Measurements from ENCODE around the gene SIRPA.

Gene SIRPA

DNA sequence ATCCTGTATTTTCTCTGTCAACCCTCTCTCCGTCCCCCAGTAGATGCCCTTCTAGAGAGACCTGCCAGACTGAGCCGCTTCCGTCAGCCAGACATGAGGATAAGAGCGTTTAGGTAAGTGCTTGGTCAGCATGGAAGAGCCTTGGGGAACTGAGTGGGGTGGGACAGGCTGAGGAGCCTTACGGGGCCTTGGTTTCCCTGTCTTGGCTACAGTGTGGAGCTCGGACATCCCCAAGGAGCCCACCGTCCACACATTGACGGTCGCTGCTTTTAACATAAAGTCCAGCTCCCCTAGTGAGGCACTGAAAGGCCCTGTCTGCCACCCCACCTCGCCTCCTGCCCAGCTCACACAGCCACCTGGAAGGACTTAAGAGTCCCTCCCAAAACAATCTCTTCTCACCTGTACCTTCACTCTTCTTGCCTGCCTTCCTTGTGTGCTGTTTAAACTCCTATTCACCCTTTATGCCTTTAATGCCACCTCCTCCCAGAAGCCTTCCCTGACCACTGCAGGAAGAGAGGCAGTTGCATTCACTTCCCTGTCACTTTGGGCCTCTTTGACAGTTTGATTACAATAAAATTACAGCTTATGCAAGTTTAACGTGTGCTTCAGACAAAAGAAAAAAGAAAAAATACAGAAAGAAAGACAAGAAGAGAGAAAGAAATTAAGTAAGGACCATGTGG lies 56.4 kb downstream of the SIRPA start:
- DNase-seq (ENCODE audit: low spot score): no peak

DNA sequence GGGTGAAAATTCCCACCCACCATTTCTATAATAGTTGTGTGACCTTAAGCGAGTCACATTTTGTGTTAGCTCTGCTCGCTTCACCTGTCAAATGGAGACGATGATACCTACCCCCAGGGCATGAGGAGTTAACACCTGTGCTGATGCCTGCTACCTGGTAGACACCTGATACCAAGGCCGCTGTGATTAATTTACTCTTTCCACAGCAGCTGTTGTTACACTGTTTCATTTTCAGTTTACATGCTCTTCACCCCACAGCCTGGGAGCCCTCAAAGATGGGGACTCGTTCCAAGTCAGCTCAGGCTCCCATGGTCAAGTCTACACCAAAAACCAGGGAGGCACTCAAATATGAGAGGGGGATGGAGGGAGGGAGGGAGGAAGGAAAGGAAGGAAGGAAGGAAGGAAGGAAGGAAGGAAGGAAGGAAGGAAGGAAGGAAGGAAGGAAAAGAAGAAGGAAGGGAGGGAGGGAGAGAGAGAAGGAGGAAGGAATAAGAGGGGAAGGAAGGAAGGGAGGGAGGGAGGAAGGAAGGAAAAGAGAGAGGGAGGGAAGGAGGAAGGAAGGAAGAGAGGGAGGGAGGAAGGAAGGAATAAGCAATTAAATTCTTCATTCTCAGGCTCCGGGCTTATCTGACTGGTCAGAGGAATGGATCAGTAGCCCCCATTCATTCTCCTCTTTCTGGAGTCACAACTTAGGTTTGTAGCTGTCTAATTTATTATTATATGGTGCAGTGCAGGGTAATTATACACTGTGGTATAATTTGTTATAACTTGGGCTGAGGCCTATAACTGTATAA lies 57.7 kb downstream of the SIRPA start:
- DNase-seq (ENCODE audit: low spot score): no peak

DNA sequence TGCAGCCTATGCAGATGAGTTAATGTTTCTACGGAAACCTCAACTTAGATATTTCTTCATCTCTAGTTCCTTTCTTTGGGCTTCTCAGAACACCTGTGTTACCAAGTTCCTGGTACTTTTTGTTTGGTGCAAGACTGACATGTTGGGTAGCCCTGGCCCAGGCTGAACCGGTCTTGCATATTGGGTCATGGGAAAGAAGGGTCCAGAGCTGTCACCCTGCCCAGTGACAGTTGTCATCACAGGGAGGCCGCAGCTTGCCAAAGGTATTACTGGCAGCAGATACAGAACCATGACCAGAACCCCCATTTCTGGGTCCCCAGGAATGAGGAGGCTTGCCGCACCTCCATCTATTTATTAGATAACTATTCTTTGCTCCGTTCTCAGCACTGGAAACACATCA lies 58.4 kb downstream of the SIRPA start:
- DNase-seq (ENCODE audit: low spot score): no peak

DNA sequence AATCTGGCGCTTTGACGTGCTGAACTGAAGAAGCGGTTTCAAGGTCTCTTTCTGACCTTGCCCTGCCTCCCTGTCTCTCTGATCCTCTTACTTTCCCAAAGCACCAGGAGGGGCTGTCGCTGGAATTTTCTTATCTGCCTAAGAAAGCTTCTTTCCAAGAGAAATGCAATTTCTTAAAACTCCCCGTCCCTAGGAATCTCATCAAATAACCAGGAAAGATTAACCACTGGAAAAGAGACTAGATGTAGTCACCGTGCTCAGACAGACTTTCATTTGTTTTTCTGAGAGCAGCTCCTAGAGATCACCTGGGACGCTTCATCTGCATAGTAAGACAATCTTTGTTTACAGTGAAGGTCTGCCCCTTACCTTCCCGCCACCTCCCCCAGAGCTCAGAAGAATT lies 60.0 kb downstream of the SIRPA start:
- no peak for DNase-seq (ENCODE audit: low spot score)

DNA sequence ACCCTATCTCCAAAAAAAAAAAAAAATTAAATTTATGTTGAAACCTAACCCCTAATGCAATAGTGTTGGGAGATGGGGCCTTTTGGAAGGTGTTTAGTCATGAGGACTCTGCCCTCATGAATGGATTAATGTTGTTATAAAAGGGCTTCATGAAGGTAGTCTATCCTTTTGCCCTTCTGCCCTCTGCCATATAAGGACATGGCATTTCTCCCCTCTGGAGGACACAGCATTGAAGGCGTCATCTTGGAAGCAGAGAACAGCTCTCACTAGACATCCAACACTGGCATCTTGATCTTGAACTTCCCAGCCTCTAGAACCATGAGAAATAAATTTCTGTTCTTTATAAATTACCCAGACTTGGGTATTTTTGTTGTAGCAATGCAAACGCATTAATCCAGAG lies 63.2 kb downstream of the SIRPA start:
- no peak for DNase-seq (ENCODE audit: low spot score)

DNA sequence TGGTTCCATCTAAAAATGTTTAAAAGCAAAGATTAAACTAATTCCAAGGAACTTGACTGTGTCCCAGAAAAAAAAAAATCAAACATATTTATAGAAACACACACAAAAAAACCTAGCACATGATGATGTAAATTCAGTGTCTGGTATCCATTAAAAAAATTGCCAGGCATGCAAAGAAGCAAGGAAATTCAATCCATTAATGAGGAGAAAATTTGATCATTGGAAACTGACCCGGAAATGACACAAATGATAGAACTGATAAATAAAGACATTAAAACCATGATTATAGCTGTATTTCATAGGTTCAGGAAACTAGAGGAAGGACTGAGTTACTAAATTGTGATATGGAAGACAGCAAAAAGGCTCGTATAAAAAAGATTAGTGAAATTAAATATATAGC lies 63.9 kb downstream of the SIRPA start:
- no peak for DNase-seq (ENCODE audit: low spot score)

DNA sequence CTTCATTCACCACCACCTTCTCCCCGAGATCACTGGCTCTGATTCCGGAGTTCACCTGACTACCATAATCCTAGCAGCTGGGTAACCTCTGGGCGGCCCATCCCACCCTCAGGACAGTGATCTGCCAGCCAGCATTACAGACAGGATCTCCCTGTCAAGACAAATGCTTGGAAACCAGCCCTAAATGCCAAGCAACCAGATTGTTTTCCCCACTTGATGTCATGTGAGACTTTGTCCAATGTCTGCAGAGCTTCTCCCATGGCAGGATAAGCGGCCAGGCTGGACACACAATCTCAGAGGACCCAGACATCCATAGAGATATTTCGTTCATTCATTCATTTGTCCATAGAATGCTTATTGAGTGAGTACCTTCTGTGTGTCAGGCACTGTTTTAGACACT lies 66.2 kb downstream of the SIRPA start:
- no peak for DNase-seq (ENCODE audit: low spot score)

DNA sequence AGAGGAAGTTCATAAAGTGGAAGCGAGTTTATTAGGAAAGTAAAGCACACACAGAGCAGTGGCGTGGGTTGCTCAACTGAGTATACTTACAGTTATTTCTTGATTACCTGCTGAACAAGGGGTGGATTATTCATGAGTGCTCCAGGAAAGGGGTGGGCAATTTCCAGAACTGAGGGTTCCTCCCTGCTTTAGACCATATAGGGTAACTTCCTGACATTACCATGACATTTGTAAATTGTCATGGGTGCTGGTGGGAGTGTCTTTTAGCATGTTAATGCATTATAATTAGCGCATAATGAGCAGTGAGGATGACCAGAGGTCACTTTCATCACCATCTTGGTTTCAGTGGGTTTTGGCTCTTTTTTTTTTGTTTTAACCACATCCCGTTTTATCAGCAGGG lies 68.9 kb downstream of the SIRPA start:
- no peak for DNase-seq (ENCODE audit: low spot score)

DNA sequence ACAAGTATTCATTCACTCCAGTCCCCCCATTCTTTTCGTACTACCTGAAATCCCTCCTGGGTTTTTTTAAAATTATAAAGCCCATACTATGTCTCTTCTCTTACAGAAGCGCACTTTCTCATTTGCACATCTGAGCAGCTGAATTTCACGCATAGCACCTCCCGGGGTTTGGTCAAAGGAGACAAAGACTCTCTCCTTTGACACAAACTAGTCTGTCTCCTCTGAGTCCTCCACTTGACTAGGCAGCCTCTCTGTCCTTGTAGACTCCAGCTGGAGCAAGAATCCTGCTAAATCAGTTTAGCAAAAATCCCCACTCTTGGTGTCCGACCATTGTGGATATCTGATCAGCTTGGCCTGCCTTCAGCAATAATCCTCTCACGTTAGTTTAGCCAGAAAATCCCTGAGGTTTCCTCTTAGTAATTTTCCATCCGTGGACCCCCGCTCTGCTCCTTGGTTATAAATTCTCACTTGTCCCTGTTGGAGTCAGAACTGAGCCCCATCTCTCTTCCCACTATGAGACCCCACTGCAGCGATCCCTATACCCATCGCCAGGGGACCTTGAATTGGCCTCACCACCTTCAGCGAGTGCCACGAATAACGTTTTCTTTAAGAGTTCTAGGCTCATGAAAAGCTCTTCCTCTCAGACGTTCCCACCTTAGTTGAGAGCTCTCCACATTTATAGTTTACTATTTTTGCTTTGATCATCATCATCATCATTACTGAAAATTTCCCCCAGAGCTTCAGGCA lies 69.6 kb downstream of the SIRPA start:
- no peak for DNase-seq (ENCODE audit: low spot score)

DNA sequence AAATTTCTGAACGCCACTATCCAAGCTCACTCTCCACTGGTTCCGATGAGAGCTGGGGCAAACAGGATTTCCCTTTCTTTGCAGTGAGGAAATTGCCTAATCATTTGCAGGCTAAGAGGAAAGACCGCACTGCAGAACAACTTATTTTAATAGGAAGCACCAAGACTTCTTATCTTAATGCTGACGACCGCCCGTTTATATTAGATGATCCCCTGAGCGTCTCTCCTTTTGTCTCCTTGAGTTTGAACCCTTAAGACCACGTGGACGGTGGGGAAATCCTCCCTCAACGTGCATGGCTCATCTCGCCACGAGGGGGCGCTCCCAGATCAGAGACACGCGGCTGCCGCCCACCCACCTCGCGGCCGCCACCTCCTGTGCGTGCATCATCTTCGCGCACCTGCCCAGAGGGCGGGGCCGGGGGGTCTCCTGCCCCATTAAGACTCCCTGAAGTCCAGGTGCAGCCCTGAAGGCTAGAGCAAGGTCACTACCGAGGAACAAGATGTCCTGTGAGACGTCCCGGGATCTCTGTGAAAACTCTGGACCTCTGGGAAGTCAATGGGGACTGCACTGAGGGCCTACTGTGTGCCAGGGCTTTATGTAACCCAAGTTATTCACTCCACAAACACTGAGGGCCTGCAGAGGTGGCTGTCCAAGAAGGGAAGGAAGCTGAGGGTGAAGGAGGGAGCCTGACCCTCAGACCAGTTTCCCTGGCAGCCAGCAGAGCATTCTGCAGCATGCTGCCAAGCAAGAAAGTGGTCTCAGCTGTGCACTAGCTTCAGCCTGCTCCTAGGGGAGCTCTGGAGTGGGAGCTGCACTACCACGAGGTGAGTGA lies 70.5 kb downstream of the SIRPA start:
- DNase-seq (ENCODE audit: low spot score): peak; percentile 59

DNA sequence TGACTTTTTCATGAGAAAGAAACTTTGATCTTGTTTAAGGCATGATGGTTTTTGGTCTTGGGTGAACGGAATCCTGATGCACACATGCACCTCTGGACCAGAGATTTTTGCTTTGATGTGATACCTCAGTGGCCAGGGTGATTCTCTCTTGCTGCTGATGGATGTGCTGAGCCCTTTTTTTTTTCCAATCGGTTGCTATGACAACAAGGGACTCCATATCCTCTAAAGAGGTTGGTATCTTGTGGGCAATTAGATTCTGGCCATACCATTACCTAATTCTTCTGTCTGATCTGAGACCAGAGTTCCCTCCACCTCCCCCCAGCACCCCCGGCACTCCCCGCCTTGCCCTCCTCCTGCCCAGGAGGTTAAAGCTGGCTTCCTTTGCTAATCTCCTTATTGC lies 73.8 kb downstream of the SIRPA start:
- no peak for DNase-seq (ENCODE audit: low spot score)

DNA sequence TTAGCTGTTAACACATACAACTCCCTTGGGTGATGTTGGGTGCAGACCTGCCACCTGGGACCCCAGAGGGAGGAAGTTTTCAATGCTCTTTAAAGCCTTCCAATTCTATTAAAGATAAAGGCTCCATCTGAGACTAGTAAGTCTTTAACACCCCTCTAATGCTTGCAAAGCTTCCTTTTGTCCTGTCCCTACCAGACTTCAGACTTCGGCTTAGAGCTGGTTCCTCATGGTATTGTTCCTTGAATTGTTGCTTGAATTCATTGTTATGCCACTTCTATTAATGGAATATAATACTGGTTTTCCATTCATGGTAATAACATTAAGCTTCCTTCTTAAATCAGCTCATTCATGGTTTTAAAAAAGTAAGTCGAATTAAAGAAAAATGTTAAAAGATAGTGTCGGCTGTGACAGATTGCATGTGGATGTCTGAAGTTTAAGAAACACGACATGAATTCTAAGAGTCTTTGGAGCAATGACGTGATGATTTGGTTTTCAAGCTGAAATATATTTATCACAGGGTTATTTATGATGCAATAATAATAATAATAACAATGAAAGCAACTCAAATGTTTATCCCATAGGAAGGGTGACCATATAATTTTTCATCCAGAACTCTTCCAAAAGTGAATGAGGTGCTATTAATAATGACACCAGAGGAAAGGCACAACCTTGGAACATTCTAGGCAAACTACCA lies 76.8 kb downstream of the SIRPA start:
- DNase-seq (ENCODE audit: low spot score): no peak

DNA sequence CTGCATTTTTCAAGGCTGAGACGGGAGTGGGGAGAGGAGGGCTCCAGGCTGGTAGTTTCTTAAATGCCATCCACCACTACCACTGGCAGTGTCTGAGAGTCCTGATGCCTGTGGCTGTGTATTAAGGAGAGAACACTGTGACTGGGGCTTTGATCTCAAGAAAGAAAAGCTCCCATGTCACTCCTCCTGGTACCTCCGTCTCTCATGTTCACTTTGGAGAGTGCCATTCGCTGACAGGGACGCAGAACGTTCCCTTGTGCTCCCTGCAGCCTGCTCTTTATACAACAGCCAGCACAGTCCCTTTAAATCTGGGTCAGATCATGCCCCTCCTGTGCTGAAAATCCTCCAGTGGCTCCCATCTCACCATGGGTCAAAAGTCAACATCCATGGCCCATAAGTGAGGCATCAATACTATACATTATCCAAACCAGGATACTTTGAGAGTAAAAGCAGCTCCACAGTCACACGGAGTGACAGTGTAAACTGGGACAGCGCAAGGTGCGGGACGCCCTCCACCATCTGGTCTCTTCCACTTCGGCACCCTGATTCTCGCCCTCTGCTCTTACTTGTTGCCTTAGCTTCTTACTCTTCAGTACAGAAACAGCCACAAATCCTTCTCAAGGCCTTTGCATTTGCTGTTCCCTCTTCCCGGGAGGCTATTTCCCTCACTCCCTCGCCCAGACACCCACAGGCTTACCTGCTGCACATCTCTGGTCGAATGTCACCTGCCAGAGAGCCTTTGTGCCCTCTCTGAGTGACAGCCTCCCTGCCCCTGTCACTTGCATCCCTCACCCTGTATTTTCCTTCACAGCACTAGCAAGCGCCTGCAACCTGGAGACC lies 78.6 kb downstream of the SIRPA start:
- no peak for DNase-seq (ENCODE audit: low spot score)

DNA sequence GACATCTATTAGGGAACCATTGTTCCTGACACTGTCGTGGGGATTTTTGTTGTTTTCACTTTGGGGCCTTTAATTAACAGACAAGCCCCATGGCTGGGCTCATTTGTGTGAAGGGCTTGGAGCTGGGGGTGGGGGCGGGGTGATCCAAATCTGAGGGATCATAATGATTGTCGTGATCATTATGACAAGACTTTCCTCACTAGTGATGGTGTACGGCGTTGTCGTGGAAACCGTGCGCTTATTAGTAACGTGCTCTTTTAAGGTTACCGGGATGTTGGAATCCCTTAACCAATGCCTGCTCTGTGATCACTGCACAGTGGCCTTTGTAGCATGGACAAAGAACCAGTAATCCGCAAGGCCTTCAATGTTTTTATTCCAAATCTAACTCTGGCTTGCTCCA lies 80.1 kb downstream of the SIRPA start:
- DNase-seq (ENCODE audit: low spot score): no peak

DNA sequence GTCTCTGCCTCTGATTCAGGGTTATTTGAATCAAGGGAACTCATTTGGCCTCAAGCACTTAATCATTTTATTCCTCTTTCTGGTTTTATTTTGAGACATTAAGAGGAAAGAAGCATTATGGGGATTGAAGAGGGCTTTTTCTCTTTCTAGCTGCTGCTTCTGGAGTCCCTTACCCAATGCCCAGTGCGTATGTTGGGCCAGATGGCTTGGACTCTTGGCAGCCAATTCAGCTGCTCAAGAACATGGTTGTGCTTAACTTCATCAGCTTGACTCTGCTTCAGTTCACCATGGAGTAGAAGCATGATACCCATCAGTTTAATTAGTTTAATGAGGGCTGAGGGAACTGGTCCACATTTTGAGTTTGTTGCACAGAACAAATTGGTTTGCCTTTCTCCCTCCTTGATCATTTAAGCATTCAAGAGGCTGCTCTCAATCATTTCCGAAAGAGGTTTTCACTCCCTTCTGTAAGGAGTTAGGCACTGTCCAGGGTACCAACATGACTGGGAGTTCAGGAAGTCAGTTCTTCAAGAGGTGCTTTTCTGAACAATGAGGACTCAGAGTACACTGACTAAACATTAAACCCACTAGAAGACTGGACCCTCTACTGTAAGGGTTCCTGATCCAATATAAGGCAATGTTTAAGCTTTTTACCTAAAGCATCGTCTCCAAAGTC lies 84.0 kb downstream of the SIRPA start:
- DNase-seq (ENCODE audit: low spot score): no peak

DNA sequence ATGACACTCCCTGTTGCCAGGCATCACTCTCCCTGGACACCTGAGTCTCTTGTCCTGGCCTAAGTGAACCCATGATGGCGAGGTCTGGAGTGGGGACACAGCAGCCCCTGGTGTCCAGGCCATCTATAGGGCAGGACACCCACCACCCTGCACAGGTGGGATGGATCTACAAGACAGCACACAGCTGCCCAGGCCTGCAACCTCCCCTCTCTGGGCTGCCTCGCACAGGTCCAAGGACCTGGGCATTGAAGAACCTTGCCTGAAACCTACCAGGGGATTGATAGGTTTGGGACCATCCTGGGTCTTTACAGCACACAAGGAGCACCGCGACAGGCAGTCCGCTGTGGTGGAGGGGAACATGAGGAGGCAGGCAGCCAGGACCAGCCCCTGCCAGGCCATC lies 87.5 kb downstream of the SIRPA start:
- no peak for DNase-seq (ENCODE audit: low spot score)

DNA sequence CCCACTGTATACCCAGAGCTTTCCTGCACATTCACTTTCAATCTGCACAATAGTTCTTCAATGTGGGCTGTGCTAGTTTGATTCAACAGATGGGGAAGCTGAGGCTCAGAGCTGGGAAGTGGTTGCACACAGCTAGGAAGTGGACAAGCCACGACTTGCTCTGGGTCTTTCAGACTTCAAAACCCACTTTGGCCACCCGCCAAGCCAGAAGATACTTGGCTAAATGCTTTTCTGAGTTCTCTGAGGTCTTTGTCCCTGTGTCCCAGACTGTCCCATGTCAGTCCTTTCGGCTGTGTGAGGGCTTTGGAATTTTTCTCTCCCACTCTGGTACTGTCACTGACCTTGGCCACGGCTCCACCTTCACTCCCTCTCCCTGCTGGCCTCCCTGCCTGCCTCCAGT lies 88.1 kb downstream of the SIRPA start:
- no peak for DNase-seq (ENCODE audit: low spot score)

DNA sequence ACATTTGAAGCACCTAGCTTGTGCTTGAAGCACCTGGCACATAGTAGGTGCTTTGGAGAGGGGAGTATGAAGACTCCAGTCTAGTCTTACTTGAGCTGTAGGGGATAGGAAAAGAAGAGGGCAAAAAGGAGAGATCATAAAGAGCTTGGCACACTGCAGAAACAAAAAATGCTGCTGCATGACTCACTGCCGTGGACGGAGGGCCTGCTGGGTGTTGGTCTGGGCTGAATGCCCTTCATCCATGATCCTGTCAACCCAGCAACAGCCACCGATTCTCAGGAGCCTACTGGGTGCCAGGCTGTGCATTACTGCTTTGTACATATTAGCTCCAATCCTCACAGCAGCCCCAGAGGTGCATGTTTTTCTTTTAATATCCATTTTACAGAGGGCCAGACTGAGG lies 92.6 kb downstream of the SIRPA start:
- DNase-seq (ENCODE audit: low spot score): no peak

Measured in putamen (tissue), 1 donor.